ENCODE results near the gene VPS50.

VPS50 gene

DNA sequence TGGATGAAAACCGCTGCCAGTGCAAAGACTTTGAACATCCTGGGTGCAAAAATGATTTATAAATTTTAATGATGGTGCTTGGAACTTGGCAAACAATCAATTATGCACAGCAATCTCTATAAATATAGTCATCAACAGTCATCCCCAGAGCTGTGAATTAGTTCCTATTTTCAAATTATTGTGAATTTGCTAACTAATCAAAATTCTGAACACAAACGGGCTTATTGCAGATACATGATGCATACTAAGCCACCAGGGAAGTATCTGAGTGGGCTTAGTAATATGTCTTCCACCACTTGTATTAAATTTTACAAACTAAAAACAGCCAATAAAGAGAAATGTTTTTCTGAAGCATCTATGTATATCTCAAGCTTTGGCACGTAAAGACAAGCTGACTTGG is 177.2 kb downstream of the VPS50 start:
- DNase-seq (ENCODE audit: low spot score) = no peak
